Measurements from ENCODE around the gene MBTPS1. TPM values are rescaled to one million over a fixed set of nuclear protein-coding genes. Genes with fewer than 3 reads are reported as not detected.

MBTPS1 gene
- total and polyA plus RNA-seq, 2 donors (not counting 1 experiment from before 2014, with no cell fraction given): 80.3 to 109 TPM

- Histone ChIP-seq H4K20me1 (ENCODE audit: control insufficient read depth, extremely low read depth, insufficient read depth, low read length) (no peaks in the 10 kb centered on the region), H3K9me3 (ENCODE audit: control insufficient read depth, insufficient read depth, low read depth, low read length) (no peaks in the 10 kb centered on the region)
These were observed 61.4 kb downstream of the MBTPS1 start for GRCh38 chr16:84055366-84055765.

DNA sequence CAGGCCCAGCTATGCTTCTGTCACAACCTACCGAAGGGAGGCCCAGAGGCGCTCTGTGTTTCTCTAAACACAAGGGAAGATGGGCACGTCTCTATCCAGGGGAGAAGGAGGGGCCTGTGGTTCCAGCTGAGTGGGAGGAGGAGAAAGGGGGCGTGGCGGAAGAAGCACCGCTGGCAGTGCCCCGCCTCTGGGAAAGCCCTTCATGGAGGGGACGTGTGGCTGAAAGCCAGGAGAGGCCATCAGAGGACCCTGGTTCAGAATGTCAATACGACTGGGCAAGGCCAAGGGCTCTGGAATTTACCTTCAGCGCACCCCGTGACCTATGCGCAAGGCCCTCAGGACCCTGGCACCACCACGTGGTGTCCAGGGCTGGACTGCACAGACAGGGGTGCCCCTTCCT is 61.8 kb downstream of the MBTPS1 start:
- Histone ChIP-seq H3K27me3 (ENCODE audit: control insufficient read depth, insufficient read depth, low read length) (no peaks in the 10 kb centered on the region), H3K9me3 (ENCODE audit: control insufficient read depth, insufficient read depth, low read depth, low read length) (no peaks in the 10 kb centered on the region), H3K4me3 (replicated peaks in 1 of 4; ENCODE audit: control extremely low read depth in 1 of 4, insufficient read depth in 1 of 4, low read depth in 3 of 4, low read length in 4 of 4) (no peak overlapping the region), H2AFZ (ENCODE audit: low read length) (no peak overlapping the region), H3K79me2 (ENCODE audit: control insufficient read depth, insufficient read depth, low read length) (no peaks in the 10 kb centered on the region), H3K9ac (ENCODE audit: insufficient read depth, low read length) (no peak overlapping the region), H3K4me1 (ENCODE audit: control insufficient read depth, extremely low read depth, insufficient read depth, low read length) (no peaks in the 10 kb centered on the region), H3K27ac (ENCODE audit: insufficient read depth, low read length) (no peak overlapping the region), H3K4me2 (ENCODE audit: extremely low read depth, insufficient read depth, low read length) (no peak overlapping the region), H4K20me1 (ENCODE audit: control insufficient read depth, extremely low read depth, insufficient read depth, low read length) (no peaks in the 10 kb centered on the region), H3K36me3 (ENCODE audit: control insufficient read depth, insufficient read depth, low read length) (peaks cover 8% of the 10 kb centered on the region)
- TF ChIP-seq CTCF (conservative IDR thresholded peaks at IDR 0.05 in 1 of 2, IDR thresholded peaks at IDR 0.05 in 1 of 2; ENCODE audit: low read depth in 1 of 2, low read length in 2 of 2): no peak
- no peak for TF ChIP-seq EZH2 (IDR thresholded peaks at IDR 0.05; ENCODE audit: low read length, missing control alignments)
- DNase-seq (ENCODE audit: low read depth in 2 of 2): no peak

More at GRCh38 chr16:84055366-84055765, 61.4 kb downstream of the MBTPS1 start:
- Histone ChIP-seq H3K9ac (ENCODE audit: insufficient read depth, low read length) (no peak overlapping the region), H3K4me2 (ENCODE audit: extremely low read depth, insufficient read depth, low read length) (no peak overlapping the region), H3K36me3 (ENCODE audit: control insufficient read depth, insufficient read depth, low read length) (peaks cover 10% of the 10 kb centered on the region), H3K4me1 (ENCODE audit: control insufficient read depth, extremely low read depth, insufficient read depth, low read length) (no peaks in the 10 kb centered on the region), H2AFZ (ENCODE audit: low read length) (no peak overlapping the region), H3K27me3 (ENCODE audit: control insufficient read depth, insufficient read depth, low read length) (no peaks in the 10 kb centered on the region), H3K79me2 (ENCODE audit: control insufficient read depth, insufficient read depth, low read length) (no peaks in the 10 kb centered on the region), H3K4me3 (replicated peaks in 1 of 4; ENCODE audit: control extremely low read depth in 1 of 4, insufficient read depth in 1 of 4, low read depth in 3 of 4, low read length in 4 of 4) (no peak overlapping the region), H3K27ac (ENCODE audit: insufficient read depth, low read length) (no peak overlapping the region)
- no peak for TF ChIP-seq CTCF (conservative IDR thresholded peaks at IDR 0.05 in 1 of 2, IDR thresholded peaks at IDR 0.05 in 1 of 2; ENCODE audit: low read depth in 1 of 2, low read length in 2 of 2)
- TF ChIP-seq EZH2 (IDR thresholded peaks at IDR 0.05; ENCODE audit: low read length, missing control alignments): no peak
- peak in 1 of 2 donors; percentile 4 for DNase-seq (ENCODE audit: low read depth in 2 of 2)

- H3K4me2 ChIP-seq (ENCODE audit: extremely low read depth, insufficient read depth, low read length): no peak overlapping the region
- no peak for TF ChIP-seq EZH2 (IDR thresholded peaks at IDR 0.05; ENCODE audit: low read length, missing control alignments)
- TF ChIP-seq CTCF (conservative IDR thresholded peaks at IDR 0.05 in 1 of 2, IDR thresholded peaks at IDR 0.05 in 1 of 2; ENCODE audit: low read depth in 1 of 2, low read length in 2 of 2): no peak
- H3K79me2 ChIP-seq (ENCODE audit: control insufficient read depth, insufficient read depth, low read length): no peaks in the 10 kb centered on the region
- H3K9me3 ChIP-seq (ENCODE audit: control insufficient read depth, insufficient read depth, low read depth, low read length): no peaks in the 10 kb centered on the region
- no peaks in the 10 kb centered on the region for H4K20me1 ChIP-seq (ENCODE audit: control insufficient read depth, extremely low read depth, insufficient read depth, low read length)
- peaks cover 8% of the 10 kb centered on the region for H3K36me3 ChIP-seq (ENCODE audit: control insufficient read depth, insufficient read depth, low read length)
- H3K4me1 ChIP-seq (ENCODE audit: control insufficient read depth, extremely low read depth, insufficient read depth, low read length): no peaks in the 10 kb centered on the region
- H3K27ac ChIP-seq (ENCODE audit: insufficient read depth, low read length): no peak overlapping the region
- no peaks in the 10 kb centered on the region for H3K27me3 ChIP-seq (ENCODE audit: control insufficient read depth, insufficient read depth, low read length)
- no peak overlapping the region for H2AFZ ChIP-seq (ENCODE audit: low read length)
- H3K4me3 ChIP-seq (replicated peaks in 1 of 4; ENCODE audit: control extremely low read depth in 1 of 4, insufficient read depth in 1 of 4, low read depth in 3 of 4, low read length in 4 of 4): no peak overlapping the region
- H3K9ac ChIP-seq (ENCODE audit: insufficient read depth, low read length): no peak overlapping the region
- no peak for DNase-seq (ENCODE audit: low read depth in 2 of 2)
These were observed 62.5 kb downstream of the MBTPS1 start for GRCh38 chr16:84054271-84054670.

All from fibroblast of lung (primary cell).